COR-L47 (cell line): ENCODE data around the gene SETD1B.
A peak's percentile ranks its signal among the peaks of the same experiment; 100 is the strongest.
"Not testable (repeated sequence)": the region's sequence is repeated elsewhere in the genome, so short reads cannot be mapped to it uniquely, and the experiment has no call there.

Source experiments
- DNase-seq: peaks from one replicate; lab custom pipeline; 2025; lab: John Stamatoyannopoulos, UW

SETD1B gene

DNA sequence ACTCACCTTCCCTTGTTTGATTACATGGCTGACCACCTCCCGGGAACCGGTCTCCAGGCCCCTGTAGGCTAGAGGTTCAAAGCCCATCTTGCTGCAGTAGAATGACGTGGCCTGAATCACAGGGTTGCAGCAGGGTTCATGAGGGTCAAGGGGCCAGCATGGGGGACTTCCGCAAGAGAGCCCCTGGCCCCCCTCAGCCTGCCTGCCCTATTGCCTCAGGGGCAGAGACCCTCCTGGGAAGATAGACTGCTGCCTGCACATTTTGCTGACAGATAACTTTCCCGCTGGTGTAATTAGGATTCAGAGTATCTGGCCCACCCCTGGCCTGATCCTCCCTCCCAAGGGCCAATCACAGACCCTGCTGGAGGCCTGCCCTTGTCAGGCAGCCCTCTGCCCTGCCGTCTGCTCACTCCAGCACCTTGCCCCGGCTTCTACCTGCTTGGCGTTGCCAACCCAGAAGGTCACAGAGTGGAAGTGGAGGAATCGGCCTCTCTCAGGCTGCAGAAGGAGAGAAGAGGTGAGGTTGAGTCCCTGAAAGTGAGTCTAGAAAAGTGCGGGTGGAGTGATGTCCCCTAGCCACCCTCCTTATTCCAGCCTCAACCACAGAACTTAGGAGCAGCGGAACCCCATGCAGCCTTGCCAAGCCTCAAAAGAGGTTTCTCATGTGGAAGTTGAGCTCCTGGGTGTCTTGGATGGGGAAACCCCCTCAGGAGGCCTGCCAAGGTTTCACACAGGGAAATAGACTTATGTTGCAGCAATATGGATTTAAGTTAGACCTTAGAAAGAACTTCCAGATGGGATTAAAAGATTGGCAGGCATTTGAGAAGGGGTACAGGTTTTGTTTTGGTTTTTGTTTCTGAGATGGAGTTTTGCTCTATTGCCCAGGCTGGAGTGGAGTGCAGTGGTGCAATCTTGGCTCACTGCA is 53.8 kb downstream of the SETD1B start:
- no peak for DNase-seq

DNA sequence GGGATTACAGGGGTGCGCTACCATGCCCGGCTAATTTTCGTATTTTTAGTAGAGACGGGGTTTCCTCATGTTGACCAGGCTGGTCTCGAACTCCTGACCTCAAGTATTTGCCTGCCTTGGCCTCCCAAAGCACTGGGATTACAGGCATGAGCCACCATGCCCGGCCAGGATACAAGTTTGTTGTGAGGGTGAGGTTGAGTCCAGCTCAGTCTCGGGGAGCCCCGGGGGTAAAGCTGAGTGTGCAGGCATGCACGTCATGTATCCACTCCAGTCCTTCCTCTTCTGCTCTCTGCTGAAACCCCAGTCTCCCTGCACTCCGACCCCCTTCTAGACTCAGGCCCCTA is 54.5 kb downstream of the SETD1B start:
- DNase-seq: no peak

DNA sequence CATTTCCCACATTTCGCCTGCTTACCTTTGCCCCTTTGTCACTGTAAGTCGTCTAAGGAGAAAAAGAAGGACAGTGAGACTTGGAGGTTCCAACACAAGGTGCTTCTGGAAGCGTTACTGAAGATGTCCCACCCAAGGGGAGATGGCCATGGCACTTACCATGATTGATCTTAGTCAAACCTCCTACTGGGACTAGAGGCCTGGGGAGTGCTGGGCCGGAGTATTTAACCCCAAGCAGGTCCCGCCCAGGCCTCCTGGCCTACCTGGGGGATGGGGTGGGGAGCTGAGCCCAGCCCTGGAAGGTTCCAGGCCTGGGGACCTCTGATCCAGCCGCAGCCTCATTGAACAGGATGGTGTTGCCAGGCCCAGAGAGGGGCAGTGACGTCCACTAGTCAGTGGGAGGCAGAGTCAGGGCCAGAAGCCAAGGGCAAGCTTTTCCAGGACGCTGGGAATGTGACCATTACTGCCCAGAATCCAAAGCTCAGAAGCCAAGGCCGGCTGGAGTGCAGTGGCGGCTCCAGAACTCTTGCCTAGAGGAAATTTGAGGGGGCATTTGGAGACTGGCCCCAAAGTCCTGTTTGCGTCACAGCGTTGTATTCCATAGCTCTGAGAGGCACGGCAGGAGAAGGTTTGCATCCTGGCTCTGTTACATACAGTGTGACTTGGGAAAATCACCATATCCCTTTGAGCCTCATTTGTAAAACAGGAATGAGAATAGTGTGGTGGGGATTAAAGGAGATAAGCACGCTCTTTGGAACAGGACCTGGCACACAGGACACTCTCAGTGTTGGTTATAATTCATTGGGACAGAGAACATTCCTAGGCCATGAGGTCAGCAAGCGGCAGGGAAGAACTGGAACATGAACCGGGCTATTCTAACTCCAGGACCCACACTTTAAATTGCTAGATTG is 55.1 kb downstream of the SETD1B start, which contains the start of gene HPD:
Gene HPD, minus strand, starts transcription at position 198 of the 911 bp plus-strand sequence. Its CDS starts 36 bp downstream, at position 162.
- DNase-seq: no peak

DNA sequence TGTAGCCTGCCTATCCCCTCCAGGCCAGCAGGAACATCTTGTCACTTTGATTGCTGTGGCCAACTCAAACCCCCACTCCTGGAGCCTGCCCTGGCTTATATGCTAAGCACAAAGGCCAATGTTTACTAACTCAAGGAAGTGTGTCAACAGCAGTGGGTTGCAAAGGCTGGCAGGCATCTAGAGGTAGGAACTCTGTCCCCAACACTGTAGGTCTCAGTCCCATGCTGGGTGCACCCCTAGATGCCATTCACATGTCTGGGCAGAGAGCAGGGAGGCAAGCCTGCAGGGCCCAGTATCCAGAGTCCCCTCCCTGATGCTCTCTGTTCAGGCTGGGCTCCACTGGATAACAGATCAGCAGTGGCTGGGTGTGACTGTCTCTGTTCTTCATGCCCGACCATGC is 56.4 kb downstream of the SETD1B start:
- no peak for DNase-seq

DNA sequence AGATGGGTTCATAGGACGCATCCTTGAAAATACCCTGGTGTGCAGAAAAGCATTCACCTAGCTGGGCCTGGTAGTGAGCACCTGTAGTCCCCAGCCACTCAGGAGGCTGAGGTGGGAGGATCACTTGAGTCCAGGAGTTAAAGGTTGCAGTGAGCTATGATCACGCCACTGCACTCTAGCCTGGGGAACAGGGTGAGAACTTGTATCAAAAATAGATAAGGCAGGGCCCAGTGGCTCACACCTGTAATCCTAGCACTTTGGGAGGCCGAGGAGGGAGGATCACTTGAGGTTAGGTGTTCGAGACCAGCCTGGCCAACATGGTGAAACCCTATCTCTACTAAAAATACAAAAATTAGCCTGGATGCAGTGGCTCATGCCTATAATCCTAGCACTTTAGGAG is 56.9 kb downstream of the SETD1B start:
- not testable (repeated sequence) for DNase-seq

DNA sequence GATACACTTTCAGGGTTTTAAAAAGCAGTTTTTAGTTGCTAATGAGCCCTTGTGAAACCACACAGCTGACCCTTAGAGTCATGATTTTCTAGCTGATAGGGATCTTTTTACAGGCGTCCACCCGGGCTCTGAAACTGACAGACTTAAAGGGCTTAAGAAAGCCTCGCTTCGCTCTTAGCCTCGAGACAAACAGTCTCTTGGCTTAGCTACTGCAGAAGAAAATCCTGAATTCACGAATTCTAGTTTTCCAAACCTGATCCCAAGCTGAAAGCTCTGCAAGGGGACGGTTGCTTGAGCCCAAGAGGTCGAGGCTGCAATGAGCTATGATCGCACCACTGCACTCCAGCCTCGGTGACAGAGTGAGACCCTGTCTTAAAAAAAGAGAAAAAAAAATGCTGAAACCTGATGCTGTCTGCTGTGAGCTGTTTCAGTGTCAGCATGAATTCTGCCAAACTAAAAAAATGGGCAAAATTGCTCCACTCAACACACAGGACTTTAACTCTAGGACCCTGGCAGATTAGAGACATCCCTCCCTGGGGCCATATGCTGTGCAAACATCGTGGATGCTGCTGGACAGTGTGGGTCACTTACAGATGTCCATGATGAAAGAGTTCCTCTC is 57.9 kb downstream of the SETD1B start:
- DNase-seq: no peak

DNA sequence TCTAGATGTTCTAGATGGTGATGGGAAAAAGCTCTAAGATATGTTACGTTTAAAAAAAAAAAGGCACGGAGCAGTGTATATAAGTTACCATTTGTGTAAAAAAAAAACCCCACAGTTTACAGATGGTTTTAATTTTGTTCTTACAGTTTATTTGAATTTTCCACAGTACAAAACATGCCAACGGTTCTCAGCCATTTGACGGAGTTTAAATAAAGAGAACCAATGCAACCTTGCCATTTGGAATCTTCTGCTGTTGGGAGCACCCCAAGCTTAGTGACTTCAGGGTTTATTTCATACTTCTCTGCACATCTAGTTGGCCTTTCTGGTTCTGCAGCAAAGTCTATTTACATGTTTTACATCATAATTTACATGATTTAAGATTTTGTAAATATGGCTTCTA is 62.5 kb downstream of the SETD1B start:
- no peak for DNase-seq

DNA sequence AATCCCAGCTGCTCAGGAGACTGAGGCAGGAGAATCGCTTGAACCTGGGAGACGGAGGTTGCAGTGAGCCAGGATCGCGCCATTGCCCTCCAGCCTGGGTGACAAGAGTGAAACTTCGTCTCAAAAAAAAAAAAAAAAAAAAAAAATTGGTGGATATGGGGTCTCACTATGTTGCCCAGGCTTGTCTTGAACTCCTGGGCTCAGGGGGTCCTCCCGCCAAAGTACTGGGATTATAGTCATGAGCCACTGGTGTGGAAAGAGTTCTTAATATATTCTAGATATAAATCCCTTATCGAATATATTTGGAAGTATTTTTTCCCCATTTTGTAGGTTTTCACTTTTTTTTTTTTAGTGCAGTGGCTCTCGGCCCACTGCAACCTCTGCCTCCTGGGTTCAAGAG is 65.4 kb downstream of the SETD1B start:
- DNase-seq: not testable (repeated sequence)

DNA sequence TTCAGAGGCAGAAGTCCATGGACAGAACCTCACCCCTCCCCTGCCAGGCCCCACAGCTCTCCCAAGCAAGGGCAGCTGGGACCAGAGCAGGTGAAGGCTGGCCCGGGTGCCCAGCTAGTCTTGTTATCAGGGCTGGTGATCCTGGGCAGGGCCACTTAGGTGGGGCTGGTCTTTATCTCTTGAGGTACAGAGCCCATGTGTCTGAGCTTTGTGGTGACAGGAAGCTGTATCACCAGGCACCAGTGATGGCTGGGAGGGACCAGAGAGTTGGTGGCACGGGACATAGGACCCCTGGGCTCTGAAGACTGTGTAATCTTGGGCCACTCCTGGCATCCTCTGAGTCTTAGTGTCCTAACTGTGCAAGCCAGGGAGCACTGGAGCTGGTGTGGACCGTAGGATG is 67.7 kb downstream of the SETD1B start:
- no peak for DNase-seq

DNA sequence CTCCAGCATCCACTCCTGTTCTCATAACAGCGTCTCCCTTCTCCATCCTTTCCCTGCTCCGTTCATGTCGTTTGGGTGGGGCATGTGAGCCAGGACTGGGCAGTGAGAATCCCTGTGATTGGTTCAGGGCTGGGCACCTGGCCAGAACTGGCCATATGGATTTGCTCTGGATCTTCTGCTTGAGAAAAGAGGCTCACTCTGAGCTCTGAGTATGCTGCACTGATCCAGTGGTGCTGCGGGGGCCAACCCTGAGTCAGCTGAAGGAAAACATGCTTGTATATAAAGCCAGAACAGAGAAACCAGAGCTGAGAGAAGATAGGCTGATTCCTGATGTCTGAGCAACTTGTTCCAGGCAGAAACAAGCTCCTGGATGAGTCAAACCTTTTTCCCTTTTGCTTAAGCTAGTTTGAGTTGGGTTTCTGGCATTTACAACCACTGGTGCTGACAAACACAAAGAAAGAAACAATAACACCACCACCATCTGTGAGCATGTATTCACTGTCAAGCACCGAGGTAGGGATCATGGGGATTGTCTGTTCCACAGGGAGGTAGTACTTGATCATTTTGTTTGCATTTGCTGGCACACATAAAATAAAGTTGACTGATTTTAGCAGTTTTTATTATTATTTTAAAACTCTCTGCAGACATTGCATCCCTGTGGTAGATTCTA is 68.9 kb downstream of the SETD1B start:
- peak; percentile 27 for DNase-seq

DNA sequence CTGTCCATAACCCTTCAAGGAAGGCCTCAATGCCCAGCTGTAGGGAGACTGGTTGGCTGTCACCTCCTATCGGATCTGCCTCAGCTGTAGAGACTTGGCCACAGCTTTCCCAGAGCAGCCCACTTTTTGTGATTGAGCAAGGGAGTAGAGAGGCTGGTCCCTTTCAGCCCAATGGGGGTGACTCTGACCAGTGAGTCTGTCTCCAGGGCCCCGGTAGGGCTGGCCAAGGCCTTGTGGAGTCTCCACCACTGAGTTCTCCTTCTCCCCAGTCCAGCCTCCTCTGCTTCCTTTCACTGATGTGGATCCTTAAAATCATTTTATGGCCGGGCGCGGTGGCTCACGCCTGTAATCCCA is 69.4 kb downstream of the SETD1B start:
- DNase-seq: no peak

DNA sequence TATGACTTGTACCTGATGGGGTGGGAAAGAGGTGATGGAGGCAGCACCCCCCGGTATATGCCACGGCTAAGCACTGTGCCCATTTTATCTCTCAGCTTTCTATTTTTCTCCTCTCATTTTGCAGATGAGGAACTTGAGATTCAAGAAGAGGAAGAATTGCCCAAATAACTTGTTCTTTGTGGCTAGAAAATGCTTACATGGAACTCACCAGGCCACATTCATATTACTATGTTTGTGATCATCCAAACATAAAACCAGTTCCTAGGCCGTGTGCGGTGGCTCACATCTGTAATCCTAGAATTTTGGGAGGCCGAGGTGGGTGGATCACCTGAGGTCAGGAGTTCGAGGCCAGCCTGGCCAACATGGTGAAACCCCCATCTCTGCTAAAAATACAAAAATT is 70.3 kb downstream of the SETD1B start:
- DNase-seq: no peak

DNA sequence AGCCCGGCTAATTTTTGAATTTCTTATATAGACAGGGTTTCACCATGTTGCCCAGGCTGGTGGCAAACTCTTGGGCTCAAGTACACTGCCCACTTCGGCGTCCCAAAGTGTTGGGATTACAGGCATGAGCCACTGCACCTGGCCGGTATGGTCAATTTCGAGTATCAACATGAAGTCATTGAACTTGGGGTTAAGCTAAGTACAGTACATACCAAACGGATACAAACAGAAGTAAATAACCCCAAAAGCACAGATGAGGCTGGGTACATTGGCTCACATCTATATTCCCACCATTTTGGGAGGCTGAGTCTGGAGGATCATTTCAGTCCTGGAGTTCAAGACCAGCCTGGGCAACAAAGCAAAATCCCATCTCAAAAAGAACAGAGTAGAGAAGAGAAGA is 71.8 kb downstream of the SETD1B start:
- DNase-seq: no peak

DNA sequence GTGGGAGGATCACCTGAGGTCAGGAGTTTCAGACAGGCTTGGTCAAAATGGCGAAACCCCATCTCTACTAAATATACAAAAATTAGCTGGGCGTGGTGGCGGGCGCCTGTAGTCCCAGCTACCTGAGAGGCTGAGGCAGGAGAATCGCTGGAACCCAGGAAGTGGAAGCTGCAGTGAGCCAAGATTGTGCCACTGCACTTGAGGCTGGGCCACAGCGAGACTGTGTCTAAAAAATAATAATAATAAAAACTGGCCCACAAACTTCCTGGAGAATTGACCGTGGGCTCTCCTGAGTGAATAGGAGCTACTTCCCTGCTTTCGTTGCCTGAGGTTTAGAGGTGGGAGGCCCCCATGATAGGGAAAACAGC is 72.3 kb downstream of the SETD1B start:
- not testable (repeated sequence) for DNase-seq
